ENCODE data around the gene DQX1.

Gene DQX1

GRCh38 chr2:74537140-74537539 is 11.1 kb upstream of the DQX1 start:
- no peaks in the 10 kb centered on the region for H3K27me3 ChIP-seq (ENCODE audit: insufficient read depth, poor library complexity, severe bottlenecking)
- no peaks in the 10 kb centered on the region for H3K9me3 ChIP-seq (ENCODE audit: severe bottlenecking)
- no peak overlapping the region for H3K27ac ChIP-seq (ENCODE audit: poor library complexity, severe bottlenecking)
- peak; percentile 53 for ATAC-seq (ENCODE audit: low read depth)
- no peak for TF ChIP-seq CTCF (IDR thresholded peaks at IDR 0.05; ENCODE audit: poor library complexity, severe bottlenecking)
- H3K4me3 ChIP-seq (ENCODE audit: severe bottlenecking): no peak overlapping the region
- no peak for DNase-seq (ENCODE audit: low spot score)
- H3K4me1 ChIP-seq (ENCODE audit: insufficient read depth, poor library complexity, severe bottlenecking): peaks cover 7% of the 10 kb centered on the region
- peaks cover 8% of the 10 kb centered on the region; the same call in 1 of the 2 replicates for H3K36me3 ChIP-seq (ENCODE audit: low read depth)

- no peak overlapping the region for H3K4me3 ChIP-seq (ENCODE audit: severe bottlenecking)
- no peak overlapping the region for H3K27ac ChIP-seq (ENCODE audit: poor library complexity, severe bottlenecking)
These were observed 10.3 kb upstream of the DQX1 start for GRCh38 chr2:74536166-74536950.

GRCh38 chr2:74535440-74535965 is 9.5 kb upstream of the DQX1 start:
- Histone ChIP-seq H3K27me3 (ENCODE audit: insufficient read depth, poor library complexity, severe bottlenecking) (no peaks in the 10 kb centered on the region), H3K36me3 (ENCODE audit: low read depth) (peaks cover 11% of the 10 kb centered on the region; the same call in 1 of the 2 replicates), H3K4me1 (ENCODE audit: insufficient read depth, poor library complexity, severe bottlenecking) (peaks cover 7% of the 10 kb centered on the region), H3K27ac (ENCODE audit: poor library complexity, severe bottlenecking) (no peak overlapping the region), H3K4me3 (ENCODE audit: severe bottlenecking) (no peak overlapping the region), H3K9me3 (ENCODE audit: severe bottlenecking) (no peaks in the 10 kb centered on the region)
- ATAC-seq (ENCODE audit: low read depth): no peak
- no peak for DNase-seq (ENCODE audit: low spot score)
- TF ChIP-seq CTCF (IDR thresholded peaks at IDR 0.05; ENCODE audit: poor library complexity, severe bottlenecking): no peak

More at GRCh38 chr2:74536166-74536950, 10.3 kb upstream of the DQX1 start:
- no peak for TF ChIP-seq CTCF (IDR thresholded peaks at IDR 0.05; ENCODE audit: poor library complexity, severe bottlenecking)
- ATAC-seq (ENCODE audit: low read depth): no peak
- H3K27me3 ChIP-seq (ENCODE audit: insufficient read depth, poor library complexity, severe bottlenecking): no peaks in the 10 kb centered on the region
- H3K9me3 ChIP-seq (ENCODE audit: severe bottlenecking): no peaks in the 10 kb centered on the region
- H3K4me1 ChIP-seq (ENCODE audit: insufficient read depth, poor library complexity, severe bottlenecking): peaks cover 7% of the 10 kb centered on the region
- DNase-seq (ENCODE audit: low spot score): no peak
- peaks cover 11% of the 10 kb centered on the region; the same call in 1 of the 2 replicates for H3K36me3 ChIP-seq (ENCODE audit: low read depth)

- ATAC-seq (ENCODE audit: low read depth) (no peak), DNase-seq (ENCODE audit: low spot score) (no peak)
- Histone ChIP-seq H3K27me3 (ENCODE audit: insufficient read depth, poor library complexity, severe bottlenecking) (no peaks in the 10 kb centered on the region), H3K9me3 (ENCODE audit: severe bottlenecking) (no peaks in the 10 kb centered on the region), H3K36me3 (ENCODE audit: low read depth) (peaks cover 11% of the 10 kb centered on the region; the same call in 1 of the 2 replicates), H3K27ac (ENCODE audit: poor library complexity, severe bottlenecking) (no peak overlapping the region), H3K4me1 (ENCODE audit: insufficient read depth, poor library complexity, severe bottlenecking) (peaks cover 7% of the 10 kb centered on the region), H3K4me3 (ENCODE audit: severe bottlenecking) (no peak overlapping the region)
- no peak for TF ChIP-seq CTCF (IDR thresholded peaks at IDR 0.05; ENCODE audit: poor library complexity, severe bottlenecking)
These were observed 8.4 kb upstream of the DQX1 start for GRCh38 chr2:74534411-74534810.

- DNase-seq (ENCODE audit: low spot score) (no peak), ATAC-seq (ENCODE audit: low read depth) (no peak)
- no peak overlapping the region for H3K27ac ChIP-seq (ENCODE audit: poor library complexity, severe bottlenecking)
- no peaks in the 10 kb centered on the region for H3K27me3 ChIP-seq (ENCODE audit: insufficient read depth, poor library complexity, severe bottlenecking)
- no peaks in the 10 kb centered on the region for H3K9me3 ChIP-seq (ENCODE audit: severe bottlenecking)
- peaks cover 13% of the 10 kb centered on the region for H3K36me3 ChIP-seq (ENCODE audit: low read depth)
- H3K4me1 ChIP-seq (ENCODE audit: insufficient read depth, poor library complexity, severe bottlenecking): peaks cover 7% of the 10 kb centered on the region
- no peak for TF ChIP-seq CTCF (IDR thresholded peaks at IDR 0.05; ENCODE audit: poor library complexity, severe bottlenecking)
- H3K4me3 ChIP-seq (ENCODE audit: severe bottlenecking): no peak overlapping the region
These were observed 7.4 kb upstream of the DQX1 start for GRCh38 chr2:74533464-74533863.
